Endothelial cell (in vitro differentiated cells): ENCODE data around the gene MED13L. TPM values are rescaled to one million over a fixed set of nuclear protein-coding genes. Genes with fewer than 3 reads are reported as not detected.

Experiments used
- DNase-seq: peaks from one replicate; pipeline ENCODE4 v3.0.0; 2021; ENCODE audit warnings: low spot score
- H3K27ac Mint-ChIP-seq: one replicate; pipeline ENCODE4 v1.8.0; 2021; ENCODE audit warnings: mixed read lengths, inconsistent platforms; ENCODE audit not compliant: unreplicated experiment
- H3K27me3 Mint-ChIP-seq: one replicate; pipeline ENCODE4 v1.8.0; 2021; ENCODE audit warnings: mild to moderate bottlenecking, moderate library complexity, mixed read lengths, inconsistent platforms; ENCODE audit not compliant: unreplicated experiment
- H3K36me3 Mint-ChIP-seq: one replicate; pipeline ENCODE4 v1.8.0; 2021; ENCODE audit warnings: mild to moderate bottlenecking, low read depth, mixed read lengths, inconsistent platforms; ENCODE audit not compliant: unreplicated experiment
- H3K4me1 Mint-ChIP-seq: one replicate; pipeline ENCODE4 v1.8.0; 2021; ENCODE audit warnings: mild to moderate bottlenecking, mixed read lengths, inconsistent platforms; ENCODE audit not compliant: unreplicated experiment
- H3K4me3 Mint-ChIP-seq: one replicate; pipeline ENCODE4 v1.8.0; 2021; ENCODE audit warnings: mild to moderate bottlenecking, mixed read lengths, inconsistent platforms; ENCODE audit not compliant: unreplicated experiment
- H3K9me3 Mint-ChIP-seq: one replicate; pipeline ENCODE4 v1.8.0; 2021; ENCODE audit warnings: mixed read lengths, inconsistent platforms; ENCODE audit not compliant: unreplicated experiment
- CTCF ChIP-seq: fragments of 200-600 bp; sonication (generic); IDR thresholded peaks from one replicate; pipeline ENCODE4 v1.5.0; 2021; ENCODE audit warnings: antibody characterized with exemption; ENCODE audit not compliant: unreplicated experiment
- total RNA-seq: library from RNA; stranded (reverse); fragmentation: NEBNext Ultra II Directional; extraction: Animal tissue kit (Norgen Biotek cat#: 25700); gene quantifications from one replicate; pipeline ENCODE4 v1.2.1, GENCODE V29; 2021; ENCODE audit not compliant: unreplicated experiment

The MED13L gene
- total RNA-seq, 1 donor from 2014 or later: 97.0 TPM

- DNase-seq: no peak
- H3K36me3 Mint-ChIP-seq: no peaks in the 10 kb centered on the region
- H3K4me3 Mint-ChIP-seq: no peak overlapping the region
- H3K27me3 Mint-ChIP-seq: peaks cover 3% of the 10 kb centered on the region
- no peak for TF ChIP-seq CTCF
- peaks cover 19% of the 10 kb centered on the region for H3K4me1 Mint-ChIP-seq
- H3K27ac Mint-ChIP-seq: no peak overlapping the region
- no peaks in the 10 kb centered on the region for H3K9me3 Mint-ChIP-seq
Observed at GRCh38 chr12:116064493-116064892, 213.0 kb downstream of the MED13L start.

- no peak for TF ChIP-seq CTCF
- no peaks in the 10 kb centered on the region for H3K9me3 Mint-ChIP-seq
- peaks cover 3% of the 10 kb centered on the region for H3K27me3 Mint-ChIP-seq
- H3K36me3 Mint-ChIP-seq: no peaks in the 10 kb centered on the region
- DNase-seq: no peak
- peaks cover 3% of the 10 kb centered on the region for H3K4me1 Mint-ChIP-seq
- no peak overlapping the region for H3K4me3 Mint-ChIP-seq
- H3K27ac Mint-ChIP-seq: no peak overlapping the region
Observed at GRCh38 chr12:116062698-116063097, 214.8 kb downstream of the MED13L start.

- no peak overlapping the region for H3K27ac Mint-ChIP-seq
- DNase-seq: no peak
- H3K27me3 Mint-ChIP-seq: peaks cover 3% of the 10 kb centered on the region
- H3K9me3 Mint-ChIP-seq: no peaks in the 10 kb centered on the region
- no peak overlapping the region for H3K4me3 Mint-ChIP-seq
- no peaks in the 10 kb centered on the region for H3K36me3 Mint-ChIP-seq
- no peaks in the 10 kb centered on the region for H3K4me1 Mint-ChIP-seq
- no peak for TF ChIP-seq CTCF
Observed at GRCh38 chr12:116060764-116061163, 216.7 kb downstream of the MED13L start.

- Mint-ChIP-seq H3K27me3 (peaks cover 3% of the 10 kb centered on the region), H3K36me3 (no peaks in the 10 kb centered on the region), H3K4me3 (no peak overlapping the region), H3K27ac (no peak overlapping the region), H3K4me1 (no peaks in the 10 kb centered on the region), H3K9me3 (no peaks in the 10 kb centered on the region)
- TF ChIP-seq CTCF: no peak
- DNase-seq: no peak
Observed at GRCh38 chr12:116059904-116060303, 217.6 kb downstream of the MED13L start.

- no peak overlapping the region for H3K4me3 Mint-ChIP-seq
- peaks cover 3% of the 10 kb centered on the region for H3K27me3 Mint-ChIP-seq
- peaks cover 3% of the 10 kb centered on the region for H3K4me1 Mint-ChIP-seq
- DNase-seq: no peak
- no peaks in the 10 kb centered on the region for H3K36me3 Mint-ChIP-seq
- H3K9me3 Mint-ChIP-seq: no peaks in the 10 kb centered on the region
- peak overlapping the region; percentile 9 for H3K27ac Mint-ChIP-seq
- no peak for TF ChIP-seq CTCF
Observed at GRCh38 chr12:116058574-116058973, 218.9 kb downstream of the MED13L start.
